Fibroblast of skin of left biceps (primary cell): Measurements from ENCODE around the gene CRYBB2.
"Not testable (repeated sequence)": the region's sequence is repeated elsewhere in the genome, so short reads cannot be mapped to it uniquely, and the experiment has no call there.

Experiments
- DNase-seq, 2 experiments: peaks; one replicate each; pipeline ENCODE4 v3.0.0-alpha.2; 2013; ENCODE audit warnings: low read depth in 2 of 2

The CRYBB2 gene

DNA sequence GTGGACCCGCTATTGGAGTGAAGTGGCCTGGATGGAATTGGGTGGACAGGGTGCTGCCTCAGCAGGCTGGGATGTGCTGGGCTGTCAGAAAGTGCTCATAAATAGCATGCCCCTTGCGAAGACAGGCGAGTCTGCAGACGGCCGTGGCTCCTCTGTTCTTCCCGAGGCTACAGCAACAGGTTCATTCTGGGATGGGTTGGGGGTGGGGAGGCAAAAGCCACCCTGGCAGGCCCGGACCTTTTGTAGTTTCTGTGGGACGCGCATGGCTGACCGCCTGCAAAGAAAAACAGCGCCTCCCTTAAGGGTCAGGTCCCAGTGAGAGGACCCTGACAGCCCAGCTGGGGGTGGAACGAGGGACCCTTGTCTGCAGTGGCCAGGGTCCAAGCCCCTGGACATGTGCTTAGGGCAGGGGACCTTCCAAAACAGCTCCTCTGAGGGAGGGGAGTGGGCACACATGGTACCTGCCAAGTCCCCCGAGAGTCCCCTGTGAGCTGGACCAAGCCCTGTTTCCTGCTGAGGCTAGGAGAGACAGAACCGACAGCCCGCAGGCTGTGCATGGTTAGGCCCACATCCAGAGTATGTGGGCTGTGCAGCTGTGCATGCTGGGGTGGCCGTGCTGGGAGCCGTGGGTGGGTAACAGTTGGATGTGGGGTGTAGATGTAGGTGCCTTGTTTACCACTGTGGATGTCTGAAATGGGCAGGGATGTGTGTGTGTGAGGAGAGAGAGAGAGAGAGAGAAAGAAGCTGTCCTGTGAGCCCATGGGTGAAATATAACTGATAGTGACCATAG, 19.5 kb upstream of the CRYBB2 start, which contains the start of gene CRYBB3:
CRYBB3 (plus strand) TSS at position 128 of the 790 bp plus-strand sequence. CDS start 1,539 bp downstream, outside the sequence.
- DNase-seq: no peak

- DNase-seq: no peak
Observed at GRCh38 chr22:25200967-25201366, 18.5 kb upstream of the CRYBB2 start.

GRCh38 chr22:25201557-25202273, 17.7 kb upstream of the CRYBB2 start:
- no peak for DNase-seq

- peak in 1 of 2 experiments; percentile 4 for DNase-seq
Observed at GRCh38 chr22:25202290-25202921, 17.0 kb upstream of the CRYBB2 start.

DNA sequence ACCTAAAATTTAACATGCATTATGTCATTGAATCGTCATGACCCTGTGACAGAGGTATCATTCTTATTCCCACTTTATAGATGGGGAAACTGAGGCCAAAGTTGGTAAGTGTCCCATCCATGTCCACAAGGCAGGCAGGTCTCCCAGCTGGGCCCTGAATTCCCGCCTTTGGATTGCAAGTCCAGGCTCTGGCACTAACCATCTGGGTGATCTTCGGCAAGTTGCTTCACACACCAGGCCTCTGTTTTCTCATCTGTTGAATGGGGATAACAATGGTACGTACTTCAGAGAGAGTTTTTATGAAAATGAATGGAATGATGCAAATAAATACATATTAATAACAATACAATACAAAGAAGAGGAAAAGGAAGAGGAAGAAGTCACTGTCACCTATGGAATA, 16.4 kb upstream of the CRYBB2 start:
- no peak for DNase-seq

GRCh38 chr22:25204547-25204946, 14.9 kb upstream of the CRYBB2 start:
- not testable (repeated sequence) for DNase-seq

GRCh38 chr22:25205847-25206246, 13.6 kb upstream of the CRYBB2 start:
- no peak for DNase-seq

DNA sequence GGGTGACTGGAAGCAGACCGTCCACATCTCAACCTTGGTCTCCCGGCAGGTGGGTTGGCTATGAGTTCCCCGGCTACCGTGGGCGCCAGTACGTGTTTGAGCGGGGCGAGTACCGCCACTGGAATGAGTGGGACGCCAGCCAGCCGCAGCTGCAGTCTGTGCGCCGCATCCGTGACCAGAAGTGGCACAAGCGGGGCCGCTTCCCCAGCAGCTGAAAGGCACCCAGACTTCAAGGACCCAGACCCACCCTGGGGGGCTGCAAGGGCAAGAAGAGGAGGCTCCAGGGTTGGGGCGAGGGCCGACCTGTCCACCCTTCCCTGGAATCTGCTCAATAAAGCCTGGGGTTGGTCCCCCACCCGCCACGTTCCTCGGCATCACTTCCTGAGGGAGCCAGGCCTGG, 12.4 kb upstream of the CRYBB2 start:
- DNase-seq: no peak

- DNase-seq: no peak
Observed at GRCh38 chr22:25207553-25208157, 11.8 kb upstream of the CRYBB2 start.

- no peak for DNase-seq
Observed at GRCh38 chr22:25208328-25208727, 11.1 kb upstream of the CRYBB2 start.

DNA sequence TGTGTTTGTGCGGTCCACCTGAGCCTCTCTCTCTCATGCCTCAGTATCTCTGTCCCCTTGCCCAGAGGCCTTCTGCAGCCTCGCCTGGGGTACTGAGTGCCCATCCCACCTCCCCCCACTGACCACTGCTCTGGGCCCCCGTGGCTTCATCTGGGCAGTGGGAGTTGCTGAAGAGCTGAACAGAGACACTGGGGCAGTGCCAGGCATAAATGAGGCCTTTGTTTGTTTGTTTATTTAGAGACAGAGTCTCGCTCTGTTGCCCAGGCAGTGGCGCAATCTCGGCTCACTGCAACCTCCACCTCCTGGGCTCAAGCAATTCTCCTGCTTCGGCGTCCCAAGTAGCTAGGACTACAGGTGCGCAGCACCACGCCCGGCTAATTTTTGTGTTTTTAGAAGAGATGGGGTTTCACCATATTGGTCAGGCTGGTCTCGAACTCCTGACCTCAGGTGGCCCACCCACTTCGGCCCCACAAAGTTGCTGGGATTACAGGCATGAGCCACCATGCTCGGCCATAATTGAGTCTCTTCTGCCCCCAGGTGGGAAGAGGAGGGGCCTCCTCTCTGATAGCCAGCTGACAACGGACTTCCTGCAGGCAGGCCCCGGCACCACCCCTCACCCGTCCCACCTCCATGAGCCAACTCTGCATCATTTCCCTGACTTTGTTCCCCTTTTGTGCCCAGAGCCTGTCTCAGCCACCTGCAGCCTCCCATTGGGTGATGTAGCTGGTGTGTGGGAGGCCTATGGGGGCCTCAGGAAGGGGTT, 10.5 kb upstream of the CRYBB2 start:
- no peak for DNase-seq

DNA sequence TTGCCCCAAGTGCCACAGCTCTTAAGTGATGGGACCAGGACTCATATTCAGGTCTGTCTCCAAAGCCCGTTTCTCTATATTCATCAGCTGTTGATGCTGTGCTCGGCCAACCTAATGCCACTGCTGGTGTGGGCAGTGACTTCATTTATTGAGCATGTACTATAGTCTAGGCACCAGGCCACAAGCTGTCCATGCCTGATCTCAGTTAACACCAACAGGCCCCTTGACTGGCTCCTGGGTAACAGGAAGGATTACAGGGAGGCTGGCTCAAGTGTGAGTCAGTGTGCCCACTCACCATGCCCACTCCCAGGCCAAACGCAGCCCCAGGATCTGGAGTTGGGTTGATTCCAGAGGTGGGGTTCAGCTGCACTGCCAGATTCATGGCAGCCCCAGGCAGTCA, 8.6 kb upstream of the CRYBB2 start:
- DNase-seq: no peak

- no peak for DNase-seq
Observed at GRCh38 chr22:25212337-25212736, 7.1 kb upstream of the CRYBB2 start.

DNA sequence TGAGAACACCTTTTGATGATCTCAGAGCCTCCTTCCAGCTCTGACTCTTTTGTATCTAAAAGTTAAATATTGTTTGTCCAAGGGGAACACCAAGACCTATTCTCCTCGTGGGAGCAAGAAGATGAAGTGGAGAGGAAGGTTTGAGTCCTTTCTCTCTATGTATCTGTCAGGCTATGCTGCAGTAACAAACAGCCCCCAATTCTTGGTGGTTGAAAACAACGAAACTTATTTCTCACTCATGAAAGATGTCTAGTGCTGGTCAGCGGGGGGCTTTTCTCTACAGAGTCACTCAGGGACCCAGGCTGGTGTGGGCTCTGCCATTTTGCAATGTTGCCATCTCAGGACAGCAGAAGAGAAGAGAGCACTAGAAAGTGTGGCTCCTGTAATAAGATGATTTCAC, 6.2 kb upstream of the CRYBB2 start:
- no peak for DNase-seq

- no peak for DNase-seq
Observed at GRCh38 chr22:25216230-25216629, 3.2 kb upstream of the CRYBB2 start.

DNA sequence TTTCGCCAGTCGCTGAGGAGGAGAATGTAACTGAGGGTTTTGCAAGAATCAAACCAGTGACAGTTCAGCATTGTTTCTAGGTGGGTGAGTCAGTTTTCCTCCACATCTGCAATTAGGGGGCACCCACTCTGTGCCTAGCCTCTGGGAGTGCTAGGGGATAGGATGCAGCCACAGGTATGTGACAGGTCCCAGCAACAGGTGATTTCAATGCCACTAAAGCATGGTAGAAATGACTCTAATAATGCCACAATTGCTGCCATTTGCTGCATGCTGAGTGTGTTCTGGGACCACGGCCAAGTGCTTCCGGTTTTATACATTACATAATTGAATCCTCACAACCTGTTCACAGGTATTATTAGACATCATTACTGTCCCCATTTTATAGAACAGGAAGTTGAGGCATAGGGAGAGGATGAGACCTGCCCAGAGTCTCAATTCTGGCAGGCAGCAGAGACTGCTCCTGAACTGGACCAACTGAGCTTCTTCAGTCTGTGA, 556 bp downstream of the CRYBB2 start:
- no peak for DNase-seq

GRCh38 chr22:25221790-25222189, 2.4 kb downstream of the CRYBB2 start:
- DNase-seq: no peak

GRCh38 chr22:25223269-25223850, 3.9 kb downstream of the CRYBB2 start:
- DNase-seq: no peak

DNA sequence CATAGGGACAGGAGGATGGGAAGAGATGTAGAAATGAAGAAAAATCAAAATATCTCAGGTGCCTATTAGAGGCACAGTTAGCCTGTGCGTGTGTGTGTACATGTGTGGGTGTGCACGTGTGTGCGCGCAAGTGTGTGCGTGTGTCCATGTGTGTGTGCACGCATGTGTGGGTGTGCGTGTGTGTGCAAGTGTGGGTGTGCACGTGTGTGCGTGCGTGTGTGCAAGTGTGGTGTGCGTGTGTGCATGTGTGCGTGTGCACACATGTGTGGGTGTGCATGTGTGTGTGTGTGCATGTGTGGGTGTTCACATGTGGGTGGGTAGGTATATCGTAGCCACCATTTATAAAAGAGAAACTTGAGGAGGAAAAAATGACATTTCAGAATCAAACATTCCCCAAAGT, 9.4 kb downstream of the CRYBB2 start:
- DNase-seq: no peak

DNA sequence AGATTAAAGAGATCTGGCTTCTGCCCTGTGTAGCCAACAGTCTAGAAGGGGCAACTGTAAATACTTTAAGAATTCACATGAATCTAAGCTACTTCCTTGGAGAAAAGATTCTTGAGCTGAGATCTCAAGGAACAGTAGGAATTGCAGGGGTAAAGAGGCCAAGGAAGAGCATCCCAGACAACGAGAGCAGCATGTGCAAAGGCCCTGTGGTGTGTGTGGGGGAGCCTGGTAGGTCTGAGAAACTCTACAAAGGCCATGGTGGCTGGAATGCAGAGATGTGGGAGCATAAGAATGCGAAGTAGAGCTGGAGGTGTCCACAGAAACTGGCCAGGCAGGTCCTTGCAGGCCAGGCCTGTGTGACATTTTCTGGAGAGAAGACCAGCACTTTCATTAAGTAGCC, 11.3 kb downstream of the CRYBB2 start:
- DNase-seq: not testable (repeated sequence)

- DNase-seq: no peak
Observed at GRCh38 chr22:25232301-25232700, 12.9 kb downstream of the CRYBB2 start.
